GM23338 (cell line): ENCODE data around the gene TNFRSF21. TPM values are rescaled to one million over a fixed set of nuclear protein-coding genes. Genes with fewer than 3 reads are reported as not detected.

Experiments
- ATAC-seq: fragments of 200-7000 bp; cut with Tn5 transposase; 3 replicates; pipeline ENCODE4 v1.9.1; 2020
- DNase-seq: peaks from one replicate; pipeline ENCODE4 v3.0.0-alpha.2; 2015; ENCODE audit warnings: low spot score
- H2AFZ ChIP-seq: fragments of 200-600 bp; sonication (generic); 2 replicates; pipeline ENCODE4 v1.8.0; 2016; ENCODE audit warnings: antibody characterized with exemption, mild to moderate bottlenecking, moderate library complexity
- H3F3A ChIP-seq: fragments of 200-600 bp; sonication (generic); replicated peaks from 2 replicates; pipeline ENCODE4 v1.8.0; 2017; ENCODE audit warnings: antibody characterized with exemption, mixed run types, low read depth
- H3K27ac ChIP-seq: fragments of 200-600 bp; sonication (generic); 2 replicates; pipeline ENCODE4 v1.6.1; 2016; ENCODE audit warnings: low read depth
- H3K27me3 ChIP-seq: fragments of 200-600 bp; sonication (generic); 2 replicates; pipeline ENCODE4 v1.8.0; 2016; ENCODE audit warnings: mild to moderate bottlenecking, mixed run types, moderate library complexity; ENCODE audit not compliant: insufficient read depth
- H3K36me3 ChIP-seq: fragments of 200-600 bp; sonication (generic); 2 replicates; pipeline ENCODE4 v1.8.0; 2016; ENCODE audit warnings: mild to moderate bottlenecking; ENCODE audit not compliant: insufficient read depth
- H3K4me1 ChIP-seq: fragments of 200-600 bp; sonication (generic); 2 replicates; pipeline ENCODE4 v1.8.0; 2016; ENCODE audit warnings: mild to moderate bottlenecking, moderate library complexity; ENCODE audit not compliant: insufficient read depth
- H3K4me2 ChIP-seq: fragments of 200-600 bp; sonication (generic); 2 replicates; pipeline ENCODE4 v1.7.1; 2017; ENCODE audit warnings: mixed run types
- H3K4me3 ChIP-seq: fragments of 200-600 bp; sonication (generic); 2 replicates; pipeline ENCODE4 v1.6.1; 2016; ENCODE audit warnings: mixed run types
- H3K79me2 ChIP-seq: fragments of 200-600 bp; sonication (generic); replicated peaks from 2 replicates; pipeline ENCODE4 v1.8.0; 2017; ENCODE audit warnings: mild to moderate bottlenecking; ENCODE audit not compliant: insufficient read depth
- H3K9me2 ChIP-seq: fragments of 200-600 bp; sonication (generic); 2 replicates; pipeline ENCODE4 v1.8.0; 2017; ENCODE audit not compliant: insufficient read depth
- H4K20me1 ChIP-seq: fragments of 200-600 bp; sonication (generic); replicated peaks from 2 replicates; pipeline ENCODE4 v1.8.0; 2017; ENCODE audit warnings: mild to moderate bottlenecking; ENCODE audit not compliant: insufficient read depth
- H3K27ac Mint-ChIP-seq: 2 replicates; pipeline ENCODE4 v1.8.0; 2020; ENCODE audit warnings: inconsistent platforms, mild to moderate bottlenecking, moderate library complexity, mixed read lengths
- H3K27me3 Mint-ChIP-seq: 3 replicates; pipeline ENCODE4 v1.8.0; 2022; ENCODE audit warnings: low read depth, mild to moderate bottlenecking, moderate library complexity, mixed read lengths, inconsistent platforms; ENCODE audit not compliant: insufficient read depth, poor library complexity
- H3K36me3 Mint-ChIP-seq: 3 replicates; pipeline ENCODE4 v1.8.0; 2021; ENCODE audit warnings: low read depth, mild to moderate bottlenecking, inconsistent platforms, moderate library complexity, mixed read lengths
- H3K4me1 Mint-ChIP-seq: 3 replicates; pipeline ENCODE4 v1.8.0; 2020; ENCODE audit warnings: mild to moderate bottlenecking, inconsistent platforms, mixed read lengths
- H3K4me3 Mint-ChIP-seq: 3 replicates; pipeline ENCODE4 v1.8.0; 2021; ENCODE audit warnings: moderate library complexity, mild to moderate bottlenecking, inconsistent platforms, mixed read lengths
- H3K9me3 Mint-ChIP-seq: 3 replicates; pipeline ENCODE4 v1.8.0; 2020; ENCODE audit warnings: moderate library complexity, mild to moderate bottlenecking, inconsistent platforms, mixed read lengths
- CREB1 ChIP-seq: fragments of 250-450 bp; sonication (Bioruptor Pico); IDR thresholded peaks from 2 replicates; pipeline ENCODE4 v1.5.0; 2020; ENCODE audit warnings: low read depth, mild to moderate bottlenecking, moderate library complexity
- EZH2 ChIP-seq: fragments of 200-600 bp; sonication (generic); IDR thresholded peaks from one replicate; pipeline ENCODE4 v1.8.0; 2017; ENCODE audit warnings: antibody characterized with exemption, mild to moderate bottlenecking, low read depth; ENCODE audit not compliant: unreplicated experiment
- JUNB ChIP-seq: IDR thresholded peaks from one replicate; pipeline ENCODE4 v1.6.1; 2016; ENCODE audit warnings: antibody characterized with exemption; ENCODE audit not compliant: unreplicated experiment
- NANOG ChIP-seq: IDR thresholded peaks from 2 replicates; pipeline ENCODE4 v1.6.1; 2016; ENCODE audit warnings: antibody characterized with exemption, borderline replicate concordance
- REST ChIP-seq: IDR thresholded peaks from one replicate; pipeline ENCODE4 v1.6.1; 2018; ENCODE audit warnings: antibody characterized with exemption; ENCODE audit not compliant: unreplicated experiment
- STAT1 ChIP-seq: IDR thresholded peaks from one replicate; pipeline ENCODE4 v1.6.1; 2016; ENCODE audit warnings: antibody characterized with exemption; ENCODE audit not compliant: unreplicated experiment
- ZNF114 ChIP-seq: fragments of 250-450 bp; sonication (Bioruptor Pico); IDR thresholded peaks from 2 replicates; pipeline ENCODE4 v1.5.0; 2020; ENCODE audit warnings: mild to moderate bottlenecking, moderate library complexity
- polyA plus RNA-seq: library from polyadenylated mRNA; unstranded; fragments of >200 nt; fragmentation: Nextera tagmentation; extraction: Ambion mirVana; gene quantifications from 2 replicates; pipeline ENCODE4 v1.2.1, GENCODE V29; 2016
- total RNA-seq: library from RNA; depleted of rRNA; stranded (reverse); fragments of >200 nt; shearing (Covaris generic); gene quantifications from 2 replicates; pipeline ENCODE4 v1.2.3, GENCODE V29; 2014
- TF ChIP-seq, protein P1 (sequence below), 2 experiments: fragments of 200-600 bp in 1 of 2; sonication (generic) in 1 of 2; conservative IDR thresholded peaks; 2 replicates each; pipeline versions ENCODE4 v1.5.1 to v1.6.1; 2016 to 2017; ENCODE audit warnings: antibody characterized with exemption in 2 of 2, low read depth in 2 of 2, mild to moderate bottlenecking in 2 of 2, moderate library complexity in 1 of 2
- TF ChIP-seq, protein P2 (sequence below): IDR thresholded peaks from 2 replicates; pipeline ENCODE4 v1.6.1; 2016; ENCODE audit warnings: antibody characterized with exemption

TNFRSF21 gene
- total and polyA plus RNA-seq, 2 experiments from 2014 or later: 22.1 to 48.1 TPM

- Histone ChIP-seq H3K27me3 (no peaks in the 10 kb centered on the region), H3K36me3 (no peaks in the 10 kb centered on the region), H3K4me2 (no peak overlapping the region), H3K27ac (no peak overlapping the region), H4K20me1 (peaks cover 66% of the 10 kb centered on the region), H3K4me3 (no peak overlapping the region), H3F3A (no peaks in the 10 kb centered on the region), H3K4me1 (peaks cover 37% of the 10 kb centered on the region), H2AFZ (no peak overlapping the region), H3K79me2 (peaks cover 100% of the 10 kb centered on the region), H3K9me2 (no peaks in the 10 kb centered on the region)
- no peak overlapping the region for H3K4me3 Mint-ChIP-seq
- DNase-seq (no peak), ATAC-seq (no peak)
- peaks cover 46% of the 10 kb centered on the region for H3K4me1 Mint-ChIP-seq
- H3K27ac Mint-ChIP-seq: no peak overlapping the region
- peaks cover 9% of the 10 kb centered on the region for H3K27me3 Mint-ChIP-seq
- TF ChIP-seq REST: no peak
- no peak for TF ChIP-seq CREB1
- TF ChIP-seq JUNB: no peak
- H3K9me3 Mint-ChIP-seq: no peaks in the 10 kb centered on the region; the same call in 2 of the 3 replicates
- H3K36me3 Mint-ChIP-seq: peaks cover 9% of the 10 kb centered on the region; the same call in 2 of the 3 replicates
Observed at GRCh38 chr6:47303861-47304260, 5.8 kb downstream of the TNFRSF21 start.

GRCh38 chr6:47303342-47303741, 6.4 kb downstream of the TNFRSF21 start:
- H3F3A ChIP-seq: no peaks in the 10 kb centered on the region
- H2AFZ ChIP-seq: no peak overlapping the region
- peaks cover 7% of the 10 kb centered on the region; the same call in 2 of the 3 replicates for H3K36me3 Mint-ChIP-seq
- no peaks in the 10 kb centered on the region for H3K27me3 ChIP-seq
- ATAC-seq (no peak), DNase-seq (no peak)
- H3K4me3 Mint-ChIP-seq: no peak overlapping the region
- no peaks in the 10 kb centered on the region for H3K36me3 ChIP-seq
- H3K27ac ChIP-seq: no peak overlapping the region
- no peak overlapping the region for H3K4me3 ChIP-seq
- H4K20me1 ChIP-seq: peaks cover 70% of the 10 kb centered on the region
- peaks cover 9% of the 10 kb centered on the region for H3K27me3 Mint-ChIP-seq
- H3K79me2 ChIP-seq: peaks cover 100% of the 10 kb centered on the region
- H3K9me2 ChIP-seq: no peaks in the 10 kb centered on the region
- no peaks in the 10 kb centered on the region; the same call in 2 of the 3 replicates for H3K9me3 Mint-ChIP-seq
- H3K4me1 Mint-ChIP-seq: peaks cover 45% of the 10 kb centered on the region
- no peak overlapping the region for H3K4me2 ChIP-seq
- no peak overlapping the region for H3K27ac Mint-ChIP-seq
- peaks cover 42% of the 10 kb centered on the region for H3K4me1 ChIP-seq
- TF ChIP-seq NANOG (no peak), EZH2 (no peak), STAT1 (no peak), ZNF114 (CRISPR knock-in tag) (no peak), JUNB (no peak), REST (no peak)
- TF ChIP-seq, protein P1, sequence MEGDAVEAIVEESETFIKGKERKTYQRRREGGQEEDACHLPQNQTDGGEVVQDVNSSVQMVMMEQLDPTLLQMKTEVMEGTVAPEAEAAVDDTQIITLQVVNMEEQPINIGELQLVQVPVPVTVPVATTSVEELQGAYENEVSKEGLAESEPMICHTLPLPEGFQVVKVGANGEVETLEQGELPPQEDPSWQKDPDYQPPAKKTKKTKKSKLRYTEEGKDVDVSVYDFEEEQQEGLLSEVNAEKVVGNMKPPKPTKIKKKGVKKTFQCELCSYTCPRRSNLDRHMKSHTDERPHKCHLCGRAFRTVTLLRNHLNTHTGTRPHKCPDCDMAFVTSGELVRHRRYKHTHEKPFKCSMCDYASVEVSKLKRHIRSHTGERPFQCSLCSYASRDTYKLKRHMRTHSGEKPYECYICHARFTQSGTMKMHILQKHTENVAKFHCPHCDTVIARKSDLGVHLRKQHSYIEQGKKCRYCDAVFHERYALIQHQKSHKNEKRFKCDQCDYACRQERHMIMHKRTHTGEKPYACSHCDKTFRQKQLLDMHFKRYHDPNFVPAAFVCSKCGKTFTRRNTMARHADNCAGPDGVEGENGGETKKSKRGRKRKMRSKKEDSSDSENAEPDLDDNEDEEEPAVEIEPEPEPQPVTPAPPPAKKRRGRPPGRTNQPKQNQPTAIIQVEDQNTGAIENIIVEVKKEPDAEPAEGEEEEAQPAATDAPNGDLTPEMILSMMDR (conservative IDR thresholded peaks at IDR 0.05; ENCODE audit: low read depth in 2 of 2): no peak
- TF ChIP-seq, protein P2, sequence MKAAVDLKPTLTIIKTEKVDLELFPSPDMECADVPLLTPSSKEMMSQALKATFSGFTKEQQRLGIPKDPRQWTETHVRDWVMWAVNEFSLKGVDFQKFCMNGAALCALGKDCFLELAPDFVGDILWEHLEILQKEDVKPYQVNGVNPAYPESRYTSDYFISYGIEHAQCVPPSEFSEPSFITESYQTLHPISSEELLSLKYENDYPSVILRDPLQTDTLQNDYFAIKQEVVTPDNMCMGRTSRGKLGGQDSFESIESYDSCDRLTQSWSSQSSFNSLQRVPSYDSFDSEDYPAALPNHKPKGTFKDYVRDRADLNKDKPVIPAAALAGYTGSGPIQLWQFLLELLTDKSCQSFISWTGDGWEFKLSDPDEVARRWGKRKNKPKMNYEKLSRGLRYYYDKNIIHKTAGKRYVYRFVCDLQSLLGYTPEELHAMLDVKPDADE: no peak
